ENCODE results near the gene CAST. TPM values are rescaled to one million over a fixed set of nuclear protein-coding genes. Genes with fewer than 3 reads are reported as not detected.

Gene CAST
- total RNA-seq, 2 donors from 2014 or later: 33.5 to 36.2 TPM

- Histone ChIP-seq H3K9me3 (ENCODE audit: control insufficient read depth, low read length) (no peaks in the 10 kb centered on the region), H3K27ac (ENCODE audit: low read depth, low read length) (no peak overlapping the region), H3K4me3 (ENCODE audit: low read length) (no peak overlapping the region), H3K27me3 (ENCODE audit: control insufficient read depth, insufficient read depth, low read length, poor library complexity, severe bottlenecking) (no peaks in the 10 kb centered on the region), H3K4me1 (ENCODE audit: control insufficient read depth, insufficient read depth, low read length) (peaks cover 3% of the 10 kb centered on the region), H3K9ac (ENCODE audit: extremely low read depth, low read length, poor library complexity, severe bottlenecking) (no peak overlapping the region), H3K36me3 (ENCODE audit: control insufficient read depth, insufficient read depth, low read length) (peaks cover 37% of the 10 kb centered on the region)
- no peaks in the 10 kb centered on the region for H3K9me3 Mint-ChIP-seq
- WGBS, 2 experiments (ENCODE audit: insufficient coverage in 1 of 2, insufficient read length in 1 of 2): 80 to 100% methylated on average over 1 to 2 of the region's 2 CpGs
- DNase-seq: no peak
- no peak overlapping the region for H3K4me3 Mint-ChIP-seq
- H3K36me3 Mint-ChIP-seq (ENCODE audit: low read depth): peaks cover 24% of the 10 kb centered on the region
- no peak overlapping the region for H3K27ac Mint-ChIP-seq
- TF ChIP-seq CTCF (conservative IDR thresholded peaks at IDR 0.05): no peak
- peaks cover 9% of the 10 kb centered on the region for H3K4me1 Mint-ChIP-seq
- no peaks in the 10 kb centered on the region for H3K27me3 Mint-ChIP-seq (ENCODE audit: insufficient read depth)
Measured at GRCh38 chr5:96776621-96777020, 114.4 kb downstream of the CAST start.

- peaks cover 30% of the 10 kb centered on the region for H3K36me3 Mint-ChIP-seq (ENCODE audit: low read depth)
- Histone ChIP-seq H3K36me3 (ENCODE audit: control insufficient read depth, insufficient read depth, low read length) (peaks cover 37% of the 10 kb centered on the region), H3K27me3 (ENCODE audit: control insufficient read depth, insufficient read depth, low read length, poor library complexity, severe bottlenecking) (no peaks in the 10 kb centered on the region), H3K4me3 (ENCODE audit: low read length) (no peak overlapping the region), H3K27ac (ENCODE audit: low read depth, low read length) (no peak overlapping the region), H3K4me1 (ENCODE audit: control insufficient read depth, insufficient read depth, low read length) (no peaks in the 10 kb centered on the region), H3K9ac (ENCODE audit: extremely low read depth, low read length, poor library complexity, severe bottlenecking) (no peak overlapping the region), H3K9me3 (ENCODE audit: control insufficient read depth, low read length) (no peaks in the 10 kb centered on the region)
- no peak overlapping the region for H3K27ac Mint-ChIP-seq
- 98 to 100% methylated on average over 1 of the region's 1 CpG for WGBS, 2 experiments (ENCODE audit: insufficient coverage in 1 of 2, insufficient read length in 1 of 2)
- DNase-seq: no peak
- no peaks in the 10 kb centered on the region for H3K9me3 Mint-ChIP-seq
- no peaks in the 10 kb centered on the region for H3K27me3 Mint-ChIP-seq (ENCODE audit: insufficient read depth)
- H3K4me1 Mint-ChIP-seq: no peaks in the 10 kb centered on the region
- no peak overlapping the region for H3K4me3 Mint-ChIP-seq
- TF ChIP-seq CTCF (conservative IDR thresholded peaks at IDR 0.05): no peak
Measured at GRCh38 chr5:96778409-96778808, 116.2 kb downstream of the CAST start.

- H3K4me3 Mint-ChIP-seq: no peak overlapping the region
- H3K9ac ChIP-seq (ENCODE audit: extremely low read depth, low read length, poor library complexity, severe bottlenecking): no peak overlapping the region
- H3K27ac ChIP-seq (ENCODE audit: low read depth, low read length): no peak overlapping the region
- no peak for TF ChIP-seq CTCF (conservative IDR thresholded peaks at IDR 0.05)
- no peaks in the 10 kb centered on the region for H3K27me3 ChIP-seq (ENCODE audit: control insufficient read depth, insufficient read depth, low read length, poor library complexity, severe bottlenecking)
- H3K4me3 ChIP-seq (ENCODE audit: low read length): no peak overlapping the region
- no peaks in the 10 kb centered on the region for H3K4me1 Mint-ChIP-seq
- H3K36me3 Mint-ChIP-seq (ENCODE audit: low read depth): peaks cover 39% of the 10 kb centered on the region
- H3K4me1 ChIP-seq (ENCODE audit: control insufficient read depth, insufficient read depth, low read length): no peaks in the 10 kb centered on the region
- peaks cover 27% of the 10 kb centered on the region for H3K36me3 ChIP-seq (ENCODE audit: control insufficient read depth, insufficient read depth, low read length)
- no peaks in the 10 kb centered on the region for H3K27me3 Mint-ChIP-seq (ENCODE audit: insufficient read depth)
- no peaks in the 10 kb centered on the region for H3K9me3 Mint-ChIP-seq
- no peaks in the 10 kb centered on the region for H3K9me3 ChIP-seq (ENCODE audit: control insufficient read depth, low read length)
- no peak for DNase-seq
- H3K27ac Mint-ChIP-seq: no peak overlapping the region
Measured at GRCh38 chr5:96780626-96781025, 118.5 kb downstream of the CAST start.
